ENCODE results near the gene SORCS2. TPM values are rescaled to one million over a fixed set of nuclear protein-coding genes. Genes with fewer than 3 reads are reported as not detected.

The SORCS2 gene
- total and polyA plus RNA-seq, 4 donors, result 0.05 to 8.4 (median 1.8) TPM

- H3K4me3 ChIP-seq (ENCODE audit: low read length in 2 of 2), result no peak overlapping the region
- ATAC-seq (ENCODE audit: low FRiP score) (peak; percentile 11), DNase-seq (no peak)
- intact Hi-C loops (cut with DNase I), result no loop called here
- H3K4me1 ChIP-seq (ENCODE audit: control insufficient read depth in 1 of 2, insufficient read depth in 2 of 2, low read length in 2 of 2), result no peaks in the 10 kb centered on the region
- no peak overlapping the region for H3K27ac ChIP-seq (ENCODE audit: low read depth in 1 of 2, low read length in 2 of 2)
- H3K9me3 ChIP-seq (ENCODE audit: control insufficient read depth, low read length), result peaks cover 1% of the 10 kb centered on the region
- 70 to 71% methylated on average over 17 of the region's 17 CpGs for WGBS, 2 donors
- peaks cover 0 to 2% of the 10 kb centered on the region in 2 donors for H3K27me3 ChIP-seq (ENCODE audit: control insufficient read depth in 1 of 2, insufficient read depth in 2 of 2, low read length in 1 of 2)
- no peaks in the 10 kb centered on the region for H3K36me3 ChIP-seq (ENCODE audit: control insufficient read depth in 1 of 2, insufficient read depth in 2 of 2, low read length in 1 of 2)
Observed at GRCh38 chr4:7254736-7255487, 62.6 kb downstream of the SORCS2 start.

GRCh38 chr4:7255488-7255881 lies 63.1 kb downstream of the SORCS2 start:
- H3K9me3 ChIP-seq (ENCODE audit: control insufficient read depth, low read length), result peaks cover 1% of the 10 kb centered on the region
- WGBS, 2 donors, result 95 to 96% methylated on average over 12 to 14 of the region's 14 CpGs
- ATAC-seq (ENCODE audit: low FRiP score), result no peak

DNA sequence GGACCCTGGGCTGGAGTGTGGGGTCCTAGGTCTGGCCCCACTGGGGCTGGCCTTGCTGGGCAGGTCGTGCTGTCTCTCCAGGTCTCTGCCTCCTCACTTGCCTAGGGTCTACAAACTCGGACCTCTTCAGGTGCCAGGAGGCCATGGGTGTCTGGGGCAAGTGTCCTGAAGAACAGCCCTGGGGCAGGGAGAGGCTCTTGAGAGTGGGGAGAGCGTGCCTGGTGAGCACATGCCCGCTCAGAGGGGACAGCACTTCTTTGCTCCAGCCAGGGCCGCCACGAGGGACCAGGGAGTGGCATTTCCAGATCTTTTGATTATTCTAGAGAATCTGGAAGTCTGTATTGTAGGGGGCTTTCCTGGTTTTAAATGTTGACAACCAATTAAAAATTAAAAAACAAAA lies 63.7 kb downstream of the SORCS2 start:
- ATAC-seq (ENCODE audit: low FRiP score) (no peak), DNase-seq (no peak)
- Histone ChIP-seq H3K4me3 (ENCODE audit: low read length in 2 of 2) (no peak overlapping the region), H3K27me3 (ENCODE audit: control insufficient read depth in 1 of 2, insufficient read depth in 2 of 2, low read length in 1 of 2) (peaks cover 0 to 2% of the 10 kb centered on the region in 2 donors), H3K9me3 (ENCODE audit: control insufficient read depth, low read length) (peaks cover 1% of the 10 kb centered on the region), H3K27ac (ENCODE audit: low read depth in 1 of 2, low read length in 2 of 2) (no peak overlapping the region), H3K4me1 (ENCODE audit: control insufficient read depth in 1 of 2, insufficient read depth in 2 of 2, low read length in 2 of 2) (no peaks in the 10 kb centered on the region), H3K36me3 (ENCODE audit: control insufficient read depth in 1 of 2, insufficient read depth in 2 of 2, low read length in 1 of 2) (no peaks in the 10 kb centered on the region)
- intact Hi-C loops (cut with DNase I), result no loop called here
- 90 to 91% methylated on average over 6 of the region's 6 CpGs for WGBS, 2 donors

More at GRCh38 chr4:7255488-7255881, 63.1 kb downstream of the SORCS2 start:
- Histone ChIP-seq H3K36me3 (ENCODE audit: control insufficient read depth in 1 of 2, insufficient read depth in 2 of 2, low read length in 1 of 2) (no peaks in the 10 kb centered on the region), H3K4me1 (ENCODE audit: control insufficient read depth in 1 of 2, insufficient read depth in 2 of 2, low read length in 2 of 2) (no peaks in the 10 kb centered on the region), H3K4me3 (ENCODE audit: low read length in 2 of 2) (no peak overlapping the region), H3K27ac (ENCODE audit: low read depth in 1 of 2, low read length in 2 of 2) (no peak overlapping the region), H3K27me3 (ENCODE audit: control insufficient read depth in 1 of 2, insufficient read depth in 2 of 2, low read length in 1 of 2) (peaks cover 0 to 2% of the 10 kb centered on the region in 2 donors)
- intact Hi-C loops (cut with DNase I), result no loop called here
- no peak for DNase-seq

- ATAC-seq (ENCODE audit: low FRiP score) (no peak), DNase-seq (no peak)
- H3K36me3 ChIP-seq (ENCODE audit: control insufficient read depth in 1 of 2, insufficient read depth in 2 of 2, low read length in 1 of 2), result no peaks in the 10 kb centered on the region
- WGBS, 2 donors, result 29 to 35% methylated on average over 17 of the region's 17 CpGs
- H3K27ac ChIP-seq (ENCODE audit: low read depth in 1 of 2, low read length in 2 of 2), result no peak overlapping the region
- H3K27me3 ChIP-seq (ENCODE audit: control insufficient read depth in 1 of 2, insufficient read depth in 2 of 2, low read length in 1 of 2), result peaks cover 0 to 2% of the 10 kb centered on the region in 2 donors
- H3K9me3 ChIP-seq (ENCODE audit: control insufficient read depth, low read length), result peaks cover 1% of the 10 kb centered on the region
- no peaks in the 10 kb centered on the region for H3K4me1 ChIP-seq (ENCODE audit: control insufficient read depth in 1 of 2, insufficient read depth in 2 of 2, low read length in 2 of 2)
- H3K4me3 ChIP-seq (ENCODE audit: low read length in 2 of 2), result no peak overlapping the region
- intact Hi-C loops (cut with DNase I), result no loop called here
Observed at GRCh38 chr4:7256984-7257810, 64.9 kb downstream of the SORCS2 start.

DNA sequence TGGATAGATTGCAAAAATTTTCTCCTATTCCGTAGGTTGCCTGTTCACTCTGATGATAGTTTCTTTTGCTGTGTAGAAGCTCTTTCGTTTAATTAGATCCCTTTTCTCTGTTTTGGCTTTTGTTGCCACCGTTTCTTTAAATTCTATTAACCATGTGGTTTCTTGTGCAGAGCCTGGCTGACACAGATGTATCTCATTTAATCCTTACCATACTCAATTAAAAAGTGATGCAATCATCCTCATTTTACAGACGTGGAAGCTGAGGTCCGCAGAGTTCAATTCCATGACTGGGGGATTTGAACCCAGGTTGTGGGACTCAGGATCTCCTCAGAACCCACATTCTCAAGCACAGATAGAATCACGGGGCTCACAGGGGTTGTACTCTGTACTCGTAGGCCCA lies 66.7 kb downstream of the SORCS2 start:
- no peak for DNase-seq
- WGBS, 2 donors, result 93 to 97% methylated on average over 7 of the region's 7 CpGs

DNA sequence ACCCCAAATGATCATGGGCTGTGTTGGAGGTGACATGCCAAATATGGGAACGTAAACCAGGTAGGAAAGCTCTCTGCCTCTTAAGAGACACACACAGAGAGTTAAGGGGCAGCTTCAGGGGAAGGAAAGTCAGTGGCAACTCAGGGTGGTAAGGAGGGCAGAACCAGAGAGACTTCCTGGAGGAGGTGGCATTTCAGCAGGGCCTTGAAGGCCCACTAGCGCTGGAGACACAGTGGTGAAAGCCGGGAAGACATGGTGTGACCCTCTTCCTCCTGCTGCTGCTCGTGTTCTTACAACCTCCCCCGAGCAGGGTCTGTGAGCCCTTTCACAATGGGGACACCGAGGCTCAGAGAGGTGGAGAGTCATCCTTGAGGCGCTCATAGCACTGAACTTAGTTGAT lies 68.2 kb downstream of the SORCS2 start:
- WGBS, 2 donors, result 95 to 97% methylated on average over 7 of the region's 7 CpGs
- intact Hi-C loops (cut with DNase I), result no loop called here
- H3K27me3 ChIP-seq (ENCODE audit: control insufficient read depth in 1 of 2, insufficient read depth in 2 of 2, low read length in 1 of 2), result peaks cover 0 to 2% of the 10 kb centered on the region in 2 donors
- H3K27ac ChIP-seq (ENCODE audit: low read depth in 1 of 2, low read length in 2 of 2), result no peak overlapping the region
- ATAC-seq (ENCODE audit: low FRiP score) (no peak), DNase-seq (no peak)
- no peaks in the 10 kb centered on the region for H3K4me1 ChIP-seq (ENCODE audit: control insufficient read depth in 1 of 2, insufficient read depth in 2 of 2, low read length in 2 of 2)
- H3K36me3 ChIP-seq (ENCODE audit: control insufficient read depth in 1 of 2, insufficient read depth in 2 of 2, low read length in 1 of 2), result no peaks in the 10 kb centered on the region
- no peak overlapping the region for H3K4me3 ChIP-seq (ENCODE audit: low read length in 2 of 2)
- H3K9me3 ChIP-seq (ENCODE audit: control insufficient read depth, low read length), result peaks cover 1% of the 10 kb centered on the region

More for the DNA sequence above, 66.7 kb downstream of the SORCS2 start:
- no peak overlapping the region for H3K27ac ChIP-seq (ENCODE audit: low read depth in 1 of 2, low read length in 2 of 2)
- H3K4me3 ChIP-seq (ENCODE audit: low read length in 2 of 2), result no peak overlapping the region
- H3K36me3 ChIP-seq (ENCODE audit: control insufficient read depth in 1 of 2, insufficient read depth in 2 of 2, low read length in 1 of 2), result no peaks in the 10 kb centered on the region
- ATAC-seq (ENCODE audit: low FRiP score), result no peak
- intact Hi-C loops (cut with DNase I), result no loop called here
- peaks cover 0 to 2% of the 10 kb centered on the region in 2 donors for H3K27me3 ChIP-seq (ENCODE audit: control insufficient read depth in 1 of 2, insufficient read depth in 2 of 2, low read length in 1 of 2)
- no peaks in the 10 kb centered on the region for H3K4me1 ChIP-seq (ENCODE audit: control insufficient read depth in 1 of 2, insufficient read depth in 2 of 2, low read length in 2 of 2)
- peaks cover 1% of the 10 kb centered on the region for H3K9me3 ChIP-seq (ENCODE audit: control insufficient read depth, low read length)

DNA sequence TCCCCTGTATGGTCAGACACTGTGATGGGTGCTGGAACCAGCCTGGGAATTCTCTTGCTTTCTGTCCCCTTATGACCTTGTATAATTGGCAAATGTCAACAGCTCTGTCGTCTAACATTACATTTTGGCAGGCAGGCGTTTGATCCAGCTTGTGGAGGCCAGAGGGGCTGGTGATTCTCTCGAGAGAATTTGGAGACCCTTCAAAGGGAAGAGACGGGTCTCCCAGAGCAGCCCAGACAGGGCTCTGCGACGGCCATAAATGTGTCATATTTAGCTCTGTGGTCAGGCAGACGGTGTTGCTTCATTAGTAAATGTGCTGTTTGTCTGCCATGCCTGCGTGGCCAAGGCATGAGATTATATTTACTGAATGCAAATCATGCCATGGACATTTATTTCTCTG lies 68.7 kb downstream of the SORCS2 start:
- Histone ChIP-seq H3K36me3 (ENCODE audit: control insufficient read depth in 1 of 2, insufficient read depth in 2 of 2, low read length in 1 of 2) (no peaks in the 10 kb centered on the region), H3K4me1 (ENCODE audit: control insufficient read depth in 1 of 2, insufficient read depth in 2 of 2, low read length in 2 of 2) (no peaks in the 10 kb centered on the region), H3K9me3 (ENCODE audit: control insufficient read depth, low read length) (peaks cover 1% of the 10 kb centered on the region), H3K27ac (ENCODE audit: low read depth in 1 of 2, low read length in 2 of 2) (no peak overlapping the region), H3K4me3 (ENCODE audit: low read length in 2 of 2) (no peak overlapping the region), H3K27me3 (ENCODE audit: control insufficient read depth in 1 of 2, insufficient read depth in 2 of 2, low read length in 1 of 2) (peaks cover 0 to 2% of the 10 kb centered on the region in 2 donors)
- DNase-seq (no peak), ATAC-seq (ENCODE audit: low FRiP score) (no peak)
- WGBS, 2 donors, result 22 to 26% methylated on average over 8 of the region's 8 CpGs
- intact Hi-C loops (cut with DNase I), result no loop called here

- Histone ChIP-seq H3K36me3 (ENCODE audit: control insufficient read depth in 1 of 2, insufficient read depth in 2 of 2, low read length in 1 of 2) (no peaks in the 10 kb centered on the region), H3K9me3 (ENCODE audit: control insufficient read depth, low read length) (peaks cover 1% of the 10 kb centered on the region), H3K4me3 (ENCODE audit: low read length in 2 of 2) (no peak overlapping the region), H3K27me3 (ENCODE audit: control insufficient read depth in 1 of 2, insufficient read depth in 2 of 2, low read length in 1 of 2) (peaks cover 0 to 2% of the 10 kb centered on the region in 2 donors), H3K27ac (ENCODE audit: low read depth in 1 of 2, low read length in 2 of 2) (no peak overlapping the region), H3K4me1 (ENCODE audit: control insufficient read depth in 1 of 2, insufficient read depth in 2 of 2, low read length in 2 of 2) (no peaks in the 10 kb centered on the region)
- no peak for DNase-seq
- 90 to 91% methylated on average over 6 of the region's 6 CpGs for WGBS, 2 donors
- ATAC-seq (ENCODE audit: low FRiP score), result no peak
- intact Hi-C loops (cut with DNase I), result no loop called here
Observed at GRCh38 chr4:7261536-7261935, 69.2 kb downstream of the SORCS2 start.

All from aorta (tissue), 5 donors.